ENCODE results near the gene USP10.

USP10 gene

GRCh38 chr16:84677017-84677803, 22.6 kb upstream of the USP10 start:
- TF ChIP-seq POLR2AphosphoS5 (IDR thresholded peaks at IDR 0.05; ENCODE audit: low read depth, low read length) (no peak), TAF1 (IDR thresholded peaks at IDR 0.05; ENCODE audit: borderline replicate concordance, insufficient read depth, low read length) (no peak), FOXP2 (optimal IDR thresholded peaks at IDR 0.05; ENCODE audit: borderline replicate concordance, extremely low read depth, extremely low read length, insufficient read depth) (no peak)
- TF ChIP-seq, protein P1, sequence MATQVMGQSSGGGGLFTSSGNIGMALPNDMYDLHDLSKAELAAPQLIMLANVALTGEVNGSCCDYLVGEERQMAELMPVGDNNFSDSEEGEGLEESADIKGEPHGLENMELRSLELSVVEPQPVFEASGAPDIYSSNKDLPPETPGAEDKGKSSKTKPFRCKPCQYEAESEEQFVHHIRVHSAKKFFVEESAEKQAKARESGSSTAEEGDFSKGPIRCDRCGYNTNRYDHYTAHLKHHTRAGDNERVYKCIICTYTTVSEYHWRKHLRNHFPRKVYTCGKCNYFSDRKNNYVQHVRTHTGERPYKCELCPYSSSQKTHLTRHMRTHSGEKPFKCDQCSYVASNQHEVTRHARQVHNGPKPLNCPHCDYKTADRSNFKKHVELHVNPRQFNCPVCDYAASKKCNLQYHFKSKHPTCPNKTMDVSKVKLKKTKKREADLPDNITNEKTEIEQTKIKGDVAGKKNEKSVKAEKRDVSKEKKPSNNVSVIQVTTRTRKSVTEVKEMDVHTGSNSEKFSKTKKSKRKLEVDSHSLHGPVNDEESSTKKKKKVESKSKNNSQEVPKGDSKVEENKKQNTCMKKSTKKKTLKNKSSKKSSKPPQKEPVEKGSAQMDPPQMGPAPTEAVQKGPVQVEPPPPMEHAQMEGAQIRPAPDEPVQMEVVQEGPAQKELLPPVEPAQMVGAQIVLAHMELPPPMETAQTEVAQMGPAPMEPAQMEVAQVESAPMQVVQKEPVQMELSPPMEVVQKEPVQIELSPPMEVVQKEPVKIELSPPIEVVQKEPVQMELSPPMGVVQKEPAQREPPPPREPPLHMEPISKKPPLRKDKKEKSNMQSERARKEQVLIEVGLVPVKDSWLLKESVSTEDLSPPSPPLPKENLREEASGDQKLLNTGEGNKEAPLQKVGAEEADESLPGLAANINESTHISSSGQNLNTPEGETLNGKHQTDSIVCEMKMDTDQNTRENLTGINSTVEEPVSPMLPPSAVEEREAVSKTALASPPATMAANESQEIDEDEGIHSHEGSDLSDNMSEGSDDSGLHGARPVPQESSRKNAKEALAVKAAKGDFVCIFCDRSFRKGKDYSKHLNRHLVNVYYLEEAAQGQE (IDR thresholded peaks at IDR 0.05; ENCODE audit: insufficient read depth in 1 of 2, low read depth in 2 of 2, low read length in 2 of 2) = no peak

GRCh38 chr16:84677849-84678248, 22.0 kb upstream of the USP10 start:
- TF ChIP-seq TAF1 (IDR thresholded peaks at IDR 0.05; ENCODE audit: borderline replicate concordance, insufficient read depth, low read length) (no peak), POLR2AphosphoS5 (IDR thresholded peaks at IDR 0.05; ENCODE audit: low read depth, low read length) (no peak), SIN3A (IDR thresholded peaks at IDR 0.05; ENCODE audit: borderline replicate concordance, insufficient read depth, low read length) (no peak), FOXP2 (optimal IDR thresholded peaks at IDR 0.05; ENCODE audit: borderline replicate concordance, extremely low read depth, extremely low read length, insufficient read depth) (no peak)
- TF ChIP-seq, protein P1 (IDR thresholded peaks at IDR 0.05; ENCODE audit: insufficient read depth in 1 of 2, low read depth in 2 of 2, low read length in 2 of 2) = no peak

GRCh38 chr16:84678541-84678940, 21.3 kb upstream of the USP10 start:
- TF ChIP-seq TAF1 (IDR thresholded peaks at IDR 0.05; ENCODE audit: borderline replicate concordance, insufficient read depth, low read length) (no peak), POLR2AphosphoS5 (IDR thresholded peaks at IDR 0.05; ENCODE audit: low read depth, low read length) (no peak)

- no peak for TF ChIP-seq SIN3A (IDR thresholded peaks at IDR 0.05; ENCODE audit: borderline replicate concordance, insufficient read depth, low read length)
Measured at GRCh38 chr16:84680165-84680842, 19.5 kb upstream of the USP10 start.

GRCh38 chr16:84680843-84681629, 18.8 kb upstream of the USP10 start:
- TF ChIP-seq FOXP2 (optimal IDR thresholded peaks at IDR 0.05; ENCODE audit: borderline replicate concordance, extremely low read depth, extremely low read length, insufficient read depth) = no peak
- TF ChIP-seq SIN3A (IDR thresholded peaks at IDR 0.05; ENCODE audit: borderline replicate concordance, insufficient read depth, low read length) = no peak
- no peak for TF ChIP-seq POLR2AphosphoS5 (IDR thresholded peaks at IDR 0.05; ENCODE audit: low read depth, low read length)

DNA sequence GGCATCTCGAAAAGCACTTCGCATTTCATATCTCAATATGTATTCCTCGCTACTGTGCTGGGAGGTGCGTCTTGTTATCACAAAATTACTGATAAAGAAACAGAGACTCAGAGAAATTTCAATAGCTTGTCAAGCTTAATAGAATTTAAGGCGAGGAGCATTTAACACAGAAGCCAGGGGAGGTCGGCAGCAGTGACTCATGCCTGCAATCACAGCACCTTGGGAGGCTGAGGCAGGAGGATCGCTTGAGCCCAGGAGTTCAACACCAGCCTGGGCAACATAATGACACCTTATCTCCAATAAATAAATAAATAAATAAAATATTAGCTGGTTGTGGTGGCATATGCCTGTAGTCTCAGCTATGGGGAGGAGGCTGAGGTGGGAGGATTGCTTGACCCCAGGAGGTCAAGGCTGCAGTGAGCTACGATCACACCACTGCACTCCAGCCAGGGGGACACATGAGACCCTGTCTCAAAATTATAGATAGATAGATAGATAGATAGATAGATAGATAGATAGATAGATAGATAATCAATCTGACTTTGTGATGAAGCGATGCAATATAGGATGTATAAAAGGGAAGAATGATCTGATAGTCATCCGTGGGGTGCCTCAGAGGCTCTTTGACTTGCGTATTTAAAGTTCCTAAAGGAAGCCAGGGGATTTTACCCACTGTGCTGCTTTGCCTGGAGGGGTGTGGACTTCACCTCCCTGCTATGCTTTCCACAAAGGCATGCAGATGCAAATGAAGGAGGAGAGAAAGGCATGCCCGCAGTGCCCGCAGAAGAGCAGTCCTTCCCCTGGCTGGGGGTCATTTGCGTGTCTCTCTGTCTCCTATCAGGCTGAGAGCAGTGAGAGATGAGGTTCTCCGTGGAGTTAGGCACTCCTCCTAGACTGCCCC, 15.9 kb upstream of the USP10 start:
- TF ChIP-seq, protein P1 (IDR thresholded peaks at IDR 0.05; ENCODE audit: insufficient read depth in 1 of 2, low read depth in 2 of 2, low read length in 2 of 2) = no peak
- TF ChIP-seq SIN3A (IDR thresholded peaks at IDR 0.05; ENCODE audit: borderline replicate concordance, insufficient read depth, low read length) (no peak), TAF1 (IDR thresholded peaks at IDR 0.05; ENCODE audit: borderline replicate concordance, insufficient read depth, low read length) (no peak), FOXP2 (optimal IDR thresholded peaks at IDR 0.05; ENCODE audit: borderline replicate concordance, extremely low read depth, extremely low read length, insufficient read depth) (no peak), POLR2AphosphoS5 (IDR thresholded peaks at IDR 0.05; ENCODE audit: low read depth, low read length) (no peak)

Measured in PFSK-1 (cell line).